Testis (tissue), 3 donors: ENCODE results near the gene FRMPD4. TPM values are rescaled to one million over a fixed set of nuclear protein-coding genes. Genes with fewer than 3 reads are reported as not detected.

Experiments used
- DNase-seq: peaks from one replicate; pipeline ENCODE4 v3.0.0-alpha.2; 2019
- H3K27ac ChIP-seq, 2 donors: fragments of 200-600 bp; sonication (generic); one replicate each; pipeline ENCODE4 v1.5.1; 2019
- H3K27me3 ChIP-seq: fragments of 200-600 bp; sonication (generic); one replicate; pipeline ENCODE4 v1.5.1; 2019
- H3K36me3 ChIP-seq: fragments of 200-600 bp; sonication (generic); one replicate; pipeline ENCODE4 v1.5.1; 2017; ENCODE audit warnings: low read depth; ENCODE audit errors: missing control alignments
- H3K4me1 ChIP-seq: fragments of 200-600 bp; sonication (generic); one replicate; pipeline ENCODE4 v1.5.1; 2019
- H3K4me3 ChIP-seq, 2 donors: fragments of 200-600 bp; sonication (generic); one replicate each; pipeline ENCODE4 v1.5.1; 2017 to 2019
- H3K9me3 ChIP-seq: fragments of 200-600 bp; sonication (generic); one replicate; pipeline ENCODE4 v1.5.1; 2017
- CTCF ChIP-seq, 3 experiments: fragments of 450-650 bp in 2 of 3; fragments of 200-600 bp in 1 of 3; sonication (generic) in 1 of 3; IDR thresholded peaks; one replicate each; pipeline ENCODE4 v1.5.1; 2016 to 2019; ENCODE audit warnings: antibody characterized with exemption in 3 of 3, mild to moderate bottlenecking in 2 of 3, moderate library complexity in 1 of 3
- POLR2A ChIP-seq: fragments of 450-650 bp; IDR thresholded peaks from one replicate; pipeline ENCODE4 v1.6.1; 2017; ENCODE audit warnings: antibody characterized with exemption, mild to moderate bottlenecking, moderate library complexity
- WGBS, 2 donors: methylation state at CpG; one replicate each; pipeline ENCODE4 v1.1.5; 2018; 5-methylcytosine and 5-hydroxymethylcytosine counted together
- intact Hi-C: fragments of 100-400 bp; cut with DNase I; formaldehyde crosslinking; loops from one replicate; pipeline ENCODE4 v1.15.1; 2023; ENCODE audit warnings: low total_unique reads
- polyA plus RNA-seq: library from polyadenylated mRNA; stranded (reverse); fragments of 350-450 nt; fragmentation: Illumina TruSeq; extraction: RNeasy Lipid Tissue Mini Kit (QIAGEN cat#74804); gene quantifications from one replicate; pipeline ENCODE4 v1.2.3, GENCODE V29; 2014; ENCODE audit warnings: low read depth, low replicate concordance; ENCODE audit not compliant: insufficient read depth
- total RNA-seq, 2 donors: library from RNA; depleted of rRNA; stranded (reverse); fragments of >200 nt; gene quantifications; one replicate each; pipeline ENCODE4 v1.2.3, GENCODE V29; 2016

The FRMPD4 gene
- total and polyA plus RNA-seq, 3 donors from 2014 or later: 1.1 to 1.6 (median 1.3) TPM

DNA sequence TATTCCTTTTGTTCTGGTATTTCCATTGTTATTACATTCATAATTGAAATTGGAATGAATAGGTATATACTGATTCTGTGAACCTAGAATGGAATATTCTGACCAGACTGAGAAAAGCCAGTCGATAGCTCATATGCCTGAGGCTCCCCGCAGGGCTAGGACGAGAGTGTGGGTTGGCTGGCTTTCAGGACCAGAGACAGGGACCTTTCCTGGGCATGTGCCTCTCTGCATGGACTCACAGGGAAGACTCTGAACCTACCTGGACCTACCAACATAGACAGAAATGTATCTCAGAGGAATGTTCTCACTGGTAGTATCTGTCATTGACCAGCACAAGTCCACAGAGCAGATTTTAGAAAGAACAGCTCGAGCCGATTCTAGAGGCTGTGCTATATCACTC, 214.6 kb downstream of the FRMPD4 start:
- 95 to 97% methylated on average over 5 of the region's 5 CpGs for WGBS, 2 donors
- intact Hi-C loops: no loop called here
- H3K4me3 ChIP-seq: no peak overlapping the region
- no peaks in the 10 kb centered on the region for H3K4me1 ChIP-seq
- H3K36me3 ChIP-seq: no peaks in the 10 kb centered on the region
- no peak for DNase-seq
- H3K9me3 ChIP-seq: no peaks in the 10 kb centered on the region
- TF ChIP-seq POLR2A (no peak), CTCF (IDR thresholded peaks at IDR 0.05) (no peak)
- no peaks in the 10 kb centered on the region for H3K27me3 ChIP-seq
- H3K27ac ChIP-seq: no peak overlapping the region

DNA sequence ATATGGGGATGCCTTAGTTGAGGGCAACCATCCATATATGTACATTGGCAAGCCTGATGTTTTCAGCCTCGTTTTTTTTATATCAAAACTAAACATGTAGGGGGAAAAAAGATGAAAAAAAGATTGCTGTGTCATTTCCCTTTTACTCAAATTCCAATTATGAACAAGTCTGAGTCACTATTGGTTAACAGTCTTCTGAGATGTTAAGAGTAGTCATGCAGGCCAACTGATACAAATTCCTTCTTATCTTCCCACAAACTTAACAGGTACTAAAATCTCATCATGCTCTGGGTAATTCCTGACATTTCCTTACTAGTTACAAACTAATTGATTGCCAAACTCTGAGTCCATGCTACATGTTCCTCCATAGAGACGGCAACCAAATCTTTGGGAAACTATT, 222.1 kb downstream of the FRMPD4 start:
- 79 to 85% methylated on average over 2 of the region's 2 CpGs for WGBS, 2 donors

DNA sequence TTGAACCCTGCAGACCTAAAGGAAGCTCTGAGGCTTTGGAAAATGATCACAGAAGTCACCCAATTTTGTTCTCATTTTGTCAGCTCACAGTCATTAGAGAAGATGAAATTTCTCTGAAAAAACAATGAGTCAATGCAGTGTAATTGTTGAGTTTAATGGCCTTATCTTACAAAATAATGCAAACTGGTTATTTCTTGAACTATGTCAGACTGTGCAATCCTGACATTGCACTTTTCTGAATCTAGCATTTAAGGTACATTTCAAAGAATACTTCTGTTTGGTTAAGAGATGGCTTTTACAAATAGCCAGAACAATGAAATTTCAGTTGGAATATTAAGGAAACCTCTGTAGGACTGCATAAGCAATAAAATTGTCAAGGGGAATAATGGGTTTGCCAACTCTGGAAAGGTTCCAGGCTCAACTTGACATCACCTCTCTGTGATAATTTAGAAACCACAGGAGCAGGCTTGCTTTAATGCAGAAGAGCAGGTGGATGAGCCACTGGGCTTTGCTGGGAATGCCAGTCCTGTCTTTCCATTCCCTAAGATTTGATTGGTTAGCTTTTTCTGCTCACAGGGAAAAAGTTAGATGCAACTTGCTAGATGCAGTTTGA, 222.8 kb downstream of the FRMPD4 start:
- Histone ChIP-seq H3K4me3 (no peak overlapping the region), H3K27ac (no peak overlapping the region), H3K27me3 (no peaks in the 10 kb centered on the region), H3K9me3 (no peaks in the 10 kb centered on the region), H3K4me1 (no peaks in the 10 kb centered on the region), H3K36me3 (no peaks in the 10 kb centered on the region)
- intact Hi-C loops: no loop called here
- DNase-seq: no peak
- TF ChIP-seq POLR2A (no peak), CTCF (IDR thresholded peaks at IDR 0.05) (no peak)

More for the DNA sequence above, 222.1 kb downstream of the FRMPD4 start:
- Histone ChIP-seq H3K27me3 (no peaks in the 10 kb centered on the region), H3K9me3 (no peaks in the 10 kb centered on the region), H3K4me1 (no peaks in the 10 kb centered on the region), H3K36me3 (no peaks in the 10 kb centered on the region), H3K4me3 (no peak overlapping the region), H3K27ac (no peak overlapping the region)
- intact Hi-C loops: no loop called here
- TF ChIP-seq POLR2A (no peak), CTCF (IDR thresholded peaks at IDR 0.05) (no peak)
- no peak for DNase-seq

GRCh38 chrX:12363216-12363615, 224.9 kb downstream of the FRMPD4 start:
- Histone ChIP-seq H3K4me1 (no peaks in the 10 kb centered on the region), H3K27me3 (no peaks in the 10 kb centered on the region), H3K27ac (no peak overlapping the region), H3K9me3 (no peaks in the 10 kb centered on the region), H3K4me3 (no peak overlapping the region), H3K36me3 (no peaks in the 10 kb centered on the region)
- WGBS, 2 donors: 96 to 100% methylated on average over 1 to 2 of the region's 2 CpGs
- TF ChIP-seq POLR2A: no peak
- no peak for TF ChIP-seq CTCF (IDR thresholded peaks at IDR 0.05)
- DNase-seq: no peak
- intact Hi-C loops: no loop called here

- no peaks in the 10 kb centered on the region for H3K27me3 ChIP-seq
- 63 to 93% methylated on average over 2 of the region's 2 CpGs for WGBS, 2 donors
- H3K36me3 ChIP-seq: no peaks in the 10 kb centered on the region
- no peaks in the 10 kb centered on the region for H3K9me3 ChIP-seq
- no peak overlapping the region for H3K27ac ChIP-seq
- H3K4me1 ChIP-seq: no peaks in the 10 kb centered on the region
- no peak overlapping the region for H3K4me3 ChIP-seq
- TF ChIP-seq POLR2A: no peak
- TF ChIP-seq CTCF (IDR thresholded peaks at IDR 0.05): no peak
- DNase-seq: no peak
- intact Hi-C loops: no loop called here
Observed at GRCh38 chrX:12366440-12366839, 228.2 kb downstream of the FRMPD4 start.
